HG03159 (cell line): ENCODE measurements around the gene ZNF425.
"Not testable (repeated sequence)": the region's sequence is repeated elsewhere in the genome, so short reads cannot be mapped to it uniquely, and the experiment has no call there.

ENCODE experiments used
- ATAC-seq: cut with Tn5 transposase; IDR thresholded peaks from one replicate; pipeline ENCODE4 v1.9.1; 2021; ENCODE audit warnings: mild to moderate bottlenecking, moderate library complexity; ENCODE audit not compliant: unreplicated experiment

The ZNF425 gene, protein sequence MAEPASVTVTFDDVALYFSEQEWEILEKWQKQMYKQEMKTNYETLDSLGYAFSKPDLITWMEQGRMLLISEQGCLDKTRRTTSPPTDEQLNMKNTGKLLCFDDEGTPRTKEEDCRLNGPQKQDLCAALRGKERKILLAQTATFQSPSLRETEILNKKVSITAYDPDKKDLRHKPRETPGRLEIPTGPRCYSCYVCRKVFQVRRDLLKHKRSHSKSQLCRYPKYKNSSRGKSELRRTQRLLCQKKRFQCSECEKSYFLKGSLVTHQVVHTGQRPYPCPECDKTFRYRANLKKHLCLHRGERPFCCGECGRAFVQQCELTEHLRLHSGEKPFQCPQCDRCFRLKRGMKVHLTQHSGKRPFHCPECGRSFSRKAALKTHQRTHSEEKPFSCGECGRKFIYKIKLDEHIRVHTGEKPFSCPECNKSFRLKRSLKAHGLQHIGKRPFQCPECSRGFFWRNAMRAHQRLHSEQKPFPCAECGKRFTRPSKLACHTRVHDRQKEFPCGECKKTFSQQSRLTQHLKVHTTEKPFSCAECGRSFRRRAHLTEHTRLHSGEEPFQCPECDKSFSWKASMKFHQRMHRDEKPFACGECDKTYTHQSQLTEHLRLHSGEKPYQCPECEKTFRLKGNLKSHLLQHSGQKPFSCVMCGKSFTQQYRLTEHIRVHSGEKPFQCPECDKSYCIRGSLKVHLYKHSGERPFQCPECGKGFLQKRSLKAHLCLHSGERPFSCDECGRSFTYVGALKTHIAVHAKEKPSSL

DNA sequence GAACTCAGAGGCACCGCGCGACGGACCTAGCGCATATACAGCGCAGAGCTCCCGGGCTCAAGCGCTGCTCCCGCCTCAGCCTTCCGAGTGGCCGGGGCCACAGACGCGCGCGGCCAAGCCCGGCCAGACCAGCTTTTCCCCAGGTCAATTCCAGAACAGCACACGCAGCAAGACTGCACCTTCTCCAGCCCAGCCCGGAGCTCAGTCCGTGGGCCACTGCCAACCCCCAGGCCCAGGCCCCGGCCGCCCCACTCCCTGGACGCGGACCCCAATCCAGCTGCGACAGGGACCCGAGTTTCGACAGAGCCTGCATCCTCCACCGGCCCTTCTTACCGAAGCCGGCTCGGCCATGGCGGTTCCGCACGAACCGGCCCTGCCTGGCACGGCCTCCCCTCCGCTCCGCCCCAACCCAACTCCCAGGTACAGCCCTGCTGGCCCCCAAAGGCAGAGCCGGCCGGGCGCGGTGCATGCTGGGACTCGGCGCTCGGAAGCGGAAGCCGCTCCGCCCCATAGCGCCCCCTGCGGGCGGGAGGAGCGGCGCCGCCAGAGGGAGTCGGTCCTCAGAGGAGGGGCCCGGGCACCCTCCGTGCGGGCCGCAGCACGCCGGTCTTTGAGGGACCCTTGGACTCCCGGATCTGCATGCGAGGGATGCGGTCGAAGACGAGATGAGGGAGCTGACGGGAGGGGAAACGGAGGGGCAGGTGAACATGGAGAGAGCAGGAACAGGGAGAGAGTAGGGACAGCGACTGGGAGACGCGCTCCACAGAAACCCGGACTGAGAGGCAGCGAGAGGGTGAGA, at the start of gene ZNF425:
Gene ZNF425 (minus strand): TSS at position 462 of the 799 bp plus-strand sequence. CDS start 111 bp downstream, at position 351.
- ATAC-seq = peak; percentile 77

DNA sequence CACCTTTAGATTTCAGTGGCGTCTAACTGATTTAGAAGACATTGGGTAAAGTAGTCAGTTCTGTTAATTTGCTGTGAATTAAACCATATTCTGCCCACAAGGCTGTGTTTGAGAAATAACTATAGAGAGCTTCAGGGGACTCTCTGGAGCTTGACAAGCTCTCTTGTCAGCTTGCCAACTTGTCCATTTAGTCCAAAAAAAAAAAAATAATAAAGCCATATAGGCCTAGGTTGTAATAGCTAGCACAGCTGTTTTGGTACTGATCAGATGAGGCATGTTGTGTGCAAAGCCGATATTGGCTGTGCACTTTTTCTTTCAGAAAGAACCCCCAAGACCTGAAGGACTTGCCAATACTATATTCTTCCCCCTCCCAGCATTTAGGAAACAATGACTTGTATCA, 49.0 kb upstream of the ZNF425 start:
- no peak for ATAC-seq

DNA sequence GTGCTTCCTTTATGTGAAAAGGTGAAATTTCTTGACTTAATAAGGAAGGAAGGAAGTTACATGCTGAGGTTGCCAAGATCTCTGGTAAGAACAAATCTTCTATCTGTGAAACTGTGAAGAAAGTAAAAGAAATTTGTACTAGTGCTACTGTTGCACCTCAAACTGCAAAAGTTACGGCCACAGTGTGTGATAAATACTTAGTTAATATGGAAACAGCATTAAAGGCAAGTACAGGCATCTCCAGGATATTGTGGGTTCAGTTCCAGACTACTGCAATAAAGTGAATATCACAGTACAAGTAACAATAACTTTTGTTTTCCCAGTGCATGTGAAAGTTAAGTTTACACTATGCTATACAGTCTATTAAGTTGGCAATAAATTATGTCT, 46.4 kb upstream of the ZNF425 start:
- ATAC-seq = no peak

DNA sequence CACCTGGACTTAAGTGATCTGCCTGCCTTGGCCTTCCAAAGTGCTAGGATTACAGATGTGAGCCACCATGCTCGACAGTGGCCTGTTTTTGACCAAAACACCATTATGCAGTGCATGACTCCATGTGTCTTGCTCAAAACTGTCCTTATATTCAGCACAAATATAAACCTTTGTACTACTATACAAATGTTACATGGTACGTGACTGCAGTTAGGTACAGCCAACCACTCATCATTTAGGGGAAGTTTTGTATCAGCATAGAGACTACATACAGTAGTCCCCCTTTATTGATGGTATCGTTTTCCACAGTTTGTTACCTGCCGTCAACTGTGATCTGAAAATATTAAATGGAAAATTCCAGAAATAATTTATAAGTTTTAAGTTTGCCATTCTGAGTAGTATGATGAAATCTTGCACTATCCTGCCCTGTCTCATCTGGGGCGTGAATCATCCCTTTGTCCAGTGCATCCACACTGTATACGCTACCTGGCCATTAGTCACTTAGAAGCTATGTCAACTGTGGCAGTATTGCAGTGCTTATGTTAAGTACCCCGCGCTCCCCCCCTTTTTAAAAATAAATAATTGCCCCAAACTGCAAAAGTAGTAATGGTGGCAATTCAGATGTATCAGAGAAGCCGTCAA, 45.9 kb upstream of the ZNF425 start:
- no peak for ATAC-seq

DNA sequence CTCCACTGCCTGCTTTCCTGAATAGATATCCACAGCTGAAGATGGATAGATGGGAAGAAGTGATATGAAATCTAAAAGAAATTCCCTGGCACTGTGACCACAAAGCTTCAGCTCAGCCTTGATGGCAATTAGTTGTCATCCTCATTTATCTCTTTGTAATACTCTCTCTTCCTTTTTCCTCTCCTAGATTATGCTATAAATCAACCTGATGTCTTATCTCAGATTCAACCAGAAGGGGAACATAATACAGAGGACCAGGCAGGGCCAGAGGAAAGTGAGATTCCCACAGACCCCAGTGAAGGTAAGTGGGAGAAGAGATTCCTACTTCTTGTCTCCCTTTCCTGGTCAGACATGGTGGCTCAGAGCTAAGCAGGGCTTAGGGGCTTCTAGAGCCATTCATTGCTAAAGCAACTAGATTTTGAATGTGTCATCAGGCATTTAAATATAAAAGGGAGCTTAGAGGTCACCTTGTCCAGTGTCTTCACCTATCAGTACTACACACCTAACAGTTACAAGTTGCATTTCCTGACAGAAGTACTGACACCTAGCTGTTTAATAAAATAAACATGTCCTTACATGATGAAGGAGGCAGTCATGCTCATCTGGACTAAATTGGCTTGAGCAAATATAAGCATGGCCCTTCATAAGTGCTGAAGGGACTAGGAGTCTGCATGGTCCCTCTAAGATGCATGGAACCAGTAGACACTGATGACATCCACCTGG, 40.7 kb upstream of the ZNF425 start:
- no peak for ATAC-seq

DNA sequence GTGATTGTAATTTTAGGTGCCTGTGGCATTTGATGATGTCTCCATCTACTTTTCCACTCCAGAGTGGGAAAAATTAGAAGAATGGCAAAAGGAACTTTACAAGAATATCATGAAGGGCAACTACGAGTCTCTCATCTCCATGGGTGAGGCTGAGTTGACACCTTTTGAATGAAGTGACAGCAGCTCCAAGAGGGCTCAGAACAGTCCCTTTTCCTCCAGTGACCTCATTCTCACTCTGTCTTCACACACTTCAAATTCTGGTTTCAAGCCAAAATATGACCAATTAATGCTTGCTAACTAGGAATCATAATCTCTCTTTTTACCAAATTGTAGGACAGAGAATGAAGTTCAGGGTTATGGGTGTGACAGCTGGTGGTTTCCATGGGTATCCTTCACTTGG, 40.0 kb upstream of the ZNF425 start:
- no peak for ATAC-seq

DNA sequence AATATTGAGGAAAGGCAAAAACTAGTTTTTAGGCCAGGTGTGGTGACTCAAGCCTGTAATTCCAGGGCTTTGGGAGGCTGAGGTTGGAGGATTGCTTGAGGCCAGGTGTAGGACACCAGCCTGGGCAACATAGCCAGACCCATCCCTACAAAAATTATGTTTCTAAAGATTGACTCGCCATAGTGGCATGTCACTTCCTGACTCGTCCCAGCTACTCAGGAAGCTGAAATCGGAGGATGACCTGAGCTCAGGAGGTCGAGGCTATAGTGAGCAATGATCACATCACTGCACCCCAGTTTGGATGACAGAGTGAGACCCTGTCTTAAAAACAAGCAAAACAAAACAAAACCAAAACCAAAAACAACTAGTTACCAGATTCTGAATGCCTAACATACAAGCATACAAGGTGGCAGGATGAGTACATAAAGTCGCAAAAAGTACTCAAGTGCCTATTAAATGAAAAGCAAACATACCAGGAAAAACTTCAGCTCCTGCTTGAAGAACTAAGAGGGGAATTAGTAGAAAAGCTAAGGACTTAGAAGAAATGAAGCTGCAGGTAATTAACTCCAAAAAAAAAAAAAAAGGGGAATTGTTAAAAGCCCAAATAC, 35.2 kb upstream of the ZNF425 start:
- ATAC-seq = no peak

DNA sequence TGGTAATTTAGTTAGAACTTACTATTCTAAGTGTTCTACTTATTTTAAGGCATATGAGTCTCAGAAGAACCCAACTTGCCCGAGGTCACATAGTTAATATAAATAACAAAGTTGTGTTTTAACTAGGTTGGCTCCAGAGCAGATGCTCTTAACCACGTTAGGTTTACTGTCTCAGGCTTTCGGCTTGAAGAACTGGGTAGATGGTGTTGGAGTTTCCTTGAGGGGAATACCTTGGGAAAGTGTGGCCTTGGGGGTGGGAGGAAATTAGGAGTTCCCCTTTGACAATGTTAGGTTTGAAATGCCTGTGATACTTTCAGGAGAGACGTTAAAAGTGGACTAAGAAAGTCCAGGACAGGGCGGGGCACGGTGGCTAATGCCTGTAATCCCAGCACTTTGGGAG, 30.8 kb upstream of the ZNF425 start:
- no peak for ATAC-seq

DNA sequence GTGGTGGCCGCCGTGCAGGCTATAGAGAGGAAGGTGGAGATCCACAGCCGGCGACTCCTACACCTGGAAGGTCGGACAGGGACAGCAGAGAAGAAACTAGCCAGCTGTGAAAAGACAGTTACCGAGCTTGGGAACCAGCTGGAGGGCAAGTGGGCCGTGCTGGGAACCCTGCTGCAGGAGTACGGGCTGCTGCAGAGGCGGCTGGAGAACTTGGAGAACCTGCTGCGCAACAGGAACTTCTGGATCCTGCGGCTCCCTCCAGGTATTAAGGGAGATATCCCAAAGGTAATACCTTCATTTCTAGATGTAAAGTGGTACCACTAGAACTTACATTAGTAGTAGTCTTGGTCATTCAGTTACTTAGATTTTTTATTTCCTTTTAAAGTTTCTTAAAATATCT, 27.9 kb upstream of the ZNF425 start:
- ATAC-seq = no peak

DNA sequence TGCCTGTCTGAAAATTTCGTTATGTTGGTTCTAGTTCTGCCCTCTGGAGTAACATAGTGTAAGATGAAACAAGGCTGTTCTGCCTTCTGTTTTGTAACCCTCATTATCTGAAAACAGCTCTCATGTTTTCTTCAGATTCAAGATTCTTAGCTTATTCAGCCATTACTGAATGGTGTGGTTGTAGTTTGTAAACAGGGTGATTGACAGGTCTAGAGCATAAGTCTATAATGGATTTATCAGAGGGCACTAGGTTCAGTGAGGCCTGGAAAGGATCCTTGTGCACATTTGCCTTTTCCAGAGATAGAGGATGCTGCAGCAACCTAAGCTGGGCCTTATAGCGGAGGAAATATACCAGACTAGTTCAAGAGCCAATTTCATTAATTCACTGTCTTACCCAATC, 27.2 kb upstream of the ZNF425 start:
- no peak for ATAC-seq

DNA sequence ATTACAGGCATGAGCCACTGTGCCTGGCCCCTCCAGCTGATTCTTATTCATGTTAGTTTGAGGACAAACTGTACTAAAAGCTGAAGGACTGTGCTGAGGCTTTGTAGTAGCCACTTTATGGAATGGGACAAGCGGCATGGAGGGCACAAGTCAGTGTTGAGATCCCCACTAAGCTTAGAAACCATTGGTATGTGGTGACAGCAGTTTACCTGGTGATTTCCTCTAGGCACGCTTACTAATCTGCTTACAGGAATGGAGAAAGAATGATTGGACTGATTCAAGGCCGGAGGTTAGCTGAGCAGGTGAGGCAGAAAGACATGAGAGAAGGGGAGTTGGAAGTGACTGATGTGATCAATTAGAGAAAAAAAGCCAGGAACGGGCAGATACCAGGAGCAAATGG, 24.9 kb upstream of the ZNF425 start:
- ATAC-seq = no peak

DNA sequence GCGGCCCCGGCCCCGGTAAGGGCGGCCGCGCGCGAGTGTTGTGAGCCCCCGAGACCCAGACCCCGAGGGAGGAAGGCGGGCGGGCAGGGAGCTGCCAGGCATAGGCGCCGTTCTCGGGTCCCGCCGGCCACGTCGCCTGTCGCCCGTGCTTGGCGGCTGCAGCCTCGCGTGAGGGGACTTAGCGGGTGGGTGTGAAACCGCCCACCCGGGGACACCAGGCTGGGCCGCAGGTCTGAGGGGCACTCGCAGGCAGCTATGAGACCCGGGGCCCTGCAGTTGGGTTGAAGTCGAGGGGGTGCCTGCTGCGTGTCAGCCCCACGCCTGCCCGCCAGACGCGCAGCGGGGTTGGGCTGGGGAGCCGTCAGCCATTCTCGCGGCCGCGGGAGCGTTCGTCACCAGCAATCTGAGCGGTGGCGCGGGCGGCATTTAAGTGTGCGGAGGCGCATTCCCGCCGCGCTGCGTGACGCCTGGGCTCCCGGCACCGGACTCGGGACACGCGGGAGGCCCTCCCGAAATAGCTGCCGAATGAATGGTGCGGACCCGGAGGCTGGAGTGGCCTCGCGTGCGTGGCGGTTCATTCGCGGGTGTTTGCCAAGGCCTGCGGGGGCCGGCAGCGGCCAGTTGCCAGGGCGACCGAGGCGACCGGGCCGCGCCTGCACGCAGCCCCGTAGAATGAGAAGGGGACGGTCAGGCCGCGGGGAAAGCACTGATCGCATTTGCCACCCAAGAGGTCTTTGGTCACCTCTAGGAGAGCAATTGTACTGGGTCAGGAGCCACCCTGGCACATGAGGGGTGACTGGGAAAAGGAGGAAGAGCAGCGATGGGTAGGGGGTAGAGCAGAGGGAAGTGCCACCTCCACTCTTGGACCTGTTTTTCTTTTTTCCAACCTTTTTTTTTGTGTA, 21.9 kb upstream of the ZNF425 start:
- peak; percentile 37 for ATAC-seq

DNA sequence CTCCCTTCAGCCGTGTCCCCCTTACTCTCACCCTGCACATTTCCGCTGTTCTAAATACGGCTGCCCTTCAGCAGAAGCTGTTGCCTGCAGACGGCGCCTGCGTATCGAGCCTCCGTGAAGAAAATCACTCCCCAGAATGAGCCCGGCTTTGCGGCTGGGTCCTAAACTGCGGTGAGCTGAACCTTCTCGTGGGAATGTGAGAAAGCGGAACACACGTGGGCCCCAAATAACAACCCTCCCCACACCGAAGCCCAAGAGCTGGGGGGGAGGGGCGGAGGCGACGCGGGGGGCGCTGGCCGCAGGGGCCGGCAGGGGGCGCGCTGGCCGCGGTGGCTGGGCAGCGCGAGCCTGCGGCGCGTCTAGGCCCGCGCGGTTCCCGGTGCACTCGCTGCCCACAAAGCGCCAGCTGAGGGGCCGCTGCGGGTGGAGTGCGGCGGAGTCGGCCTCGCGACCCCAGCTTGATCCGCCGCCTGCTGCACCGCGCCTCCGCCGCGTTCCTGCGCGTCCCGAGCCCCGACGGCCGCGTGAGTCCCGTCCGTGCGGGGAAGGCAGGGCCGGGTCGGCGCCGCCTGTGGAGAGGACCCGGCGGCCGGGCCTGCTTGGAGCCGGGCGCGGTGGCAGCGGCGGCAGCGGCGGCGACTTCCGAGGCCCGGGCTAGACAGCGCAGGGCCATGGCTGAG, 21.1 kb upstream of the ZNF425 start, which contains the start of gene ZNF398:
Gene ZNF398 (plus strand): TSS at position 382 of the 680 bp plus-strand sequence. CDS start 290 bp downstream, at position 672.
- ATAC-seq = peak; percentile 69

DNA sequence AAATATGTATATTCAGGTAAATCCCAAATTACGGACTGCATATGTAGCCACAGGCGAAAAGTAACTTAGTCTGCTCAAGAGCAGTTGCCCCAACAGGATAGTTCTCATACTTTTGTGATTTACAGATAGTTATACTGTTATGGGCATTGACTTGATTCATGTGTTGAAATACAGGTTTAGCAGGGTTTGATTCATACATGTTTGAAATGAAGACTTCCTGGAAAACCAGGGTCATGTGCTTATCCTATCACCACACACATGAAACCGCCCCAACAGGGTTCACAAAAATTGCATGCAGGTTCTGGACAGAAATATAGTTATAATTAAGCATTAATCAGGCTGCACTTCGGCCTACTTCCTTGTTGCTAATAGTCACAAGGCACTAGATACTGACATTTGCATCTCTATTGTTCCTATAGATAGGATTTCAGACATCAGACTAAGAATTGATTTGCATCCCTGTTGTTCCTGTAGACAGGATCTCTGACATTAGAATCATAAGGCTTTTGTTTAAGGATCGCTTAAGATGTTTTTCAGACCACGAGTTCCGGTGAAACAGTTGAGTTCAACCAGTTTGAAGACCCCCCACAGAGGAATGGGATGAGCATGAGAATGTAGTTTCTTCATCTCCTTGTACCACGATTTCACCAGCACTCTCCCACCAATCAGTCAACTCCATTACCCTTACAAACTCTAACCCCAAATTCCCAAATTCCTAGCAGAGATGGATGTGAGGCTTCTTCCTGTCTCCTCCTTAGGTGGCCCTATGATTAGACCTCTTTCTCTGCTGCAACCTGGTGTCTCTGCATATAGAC, 19.1 kb upstream of the ZNF425 start:
- ATAC-seq = no peak

DNA sequence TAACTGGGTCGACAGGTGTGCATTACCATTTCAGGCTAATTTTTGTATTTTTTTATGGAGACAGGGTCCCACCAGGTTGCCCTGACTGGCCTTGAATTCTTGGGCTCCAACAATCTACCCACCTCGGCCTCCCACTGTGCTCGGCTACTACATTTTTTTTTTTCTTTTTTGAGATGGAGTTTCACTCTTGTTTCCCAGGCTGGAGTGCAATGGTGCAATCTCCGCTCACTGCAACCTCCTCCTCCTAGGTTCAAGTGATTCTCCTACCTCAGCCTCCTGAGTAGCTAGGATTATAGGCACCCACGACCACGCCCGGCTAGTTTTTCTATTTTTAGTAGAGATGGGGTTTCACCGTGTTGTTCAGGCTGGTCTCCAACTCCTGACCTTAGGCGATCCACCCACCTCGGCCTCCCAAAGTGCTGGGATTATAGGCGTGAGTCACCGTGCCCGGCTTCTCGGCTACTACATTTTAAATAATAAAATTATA, 18.4 kb upstream of the ZNF425 start:
- ATAC-seq = not testable (repeated sequence)

DNA sequence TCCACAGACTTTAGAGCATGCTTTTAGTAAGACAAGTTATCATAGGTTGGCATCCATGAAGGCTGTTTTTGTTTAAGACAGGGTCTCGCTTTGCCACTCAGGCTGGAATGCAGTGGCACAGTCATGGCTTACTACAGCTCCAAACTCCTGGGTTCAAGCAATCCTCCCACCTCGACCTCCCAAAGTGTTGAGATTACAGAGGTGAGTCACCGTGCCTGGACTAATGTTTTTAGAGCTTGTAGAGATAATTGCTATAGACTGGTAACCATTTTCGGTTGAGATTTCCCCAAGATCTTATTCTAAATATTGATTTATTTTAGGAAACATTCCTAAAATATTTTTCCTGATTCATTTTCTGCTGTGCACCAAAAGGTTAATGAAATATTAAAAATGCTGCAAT, 15.8 kb upstream of the ZNF425 start:
- no peak for ATAC-seq

DNA sequence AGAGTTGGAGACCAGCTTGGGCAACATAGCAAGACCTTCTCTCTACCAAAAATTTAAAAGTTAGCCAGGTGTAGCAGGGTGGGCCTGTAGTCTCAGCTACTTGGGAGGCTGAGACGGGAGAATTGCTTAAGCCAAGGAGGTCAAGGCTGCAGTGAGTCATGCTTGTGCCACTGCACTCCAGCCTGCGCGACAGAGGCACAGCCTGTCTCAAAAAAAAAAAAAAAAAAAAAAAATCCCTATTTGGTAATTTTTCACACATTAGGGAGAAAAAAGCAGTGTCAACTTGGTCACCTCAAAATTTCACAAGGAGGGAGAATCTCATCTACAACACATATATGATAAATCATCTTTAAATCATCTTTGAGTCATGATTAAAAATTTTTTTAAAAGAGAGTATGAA, 14.7 kb upstream of the ZNF425 start:
- no peak for ATAC-seq
